ENCODE measurements around the gene MVB12B. TPM values are rescaled to one million over a fixed set of nuclear protein-coding genes. Genes with fewer than 3 reads are reported as not detected.

The MVB12B gene
- total RNA-seq, 1 experiment from 2014 or later: 5.8 TPM

DNA sequence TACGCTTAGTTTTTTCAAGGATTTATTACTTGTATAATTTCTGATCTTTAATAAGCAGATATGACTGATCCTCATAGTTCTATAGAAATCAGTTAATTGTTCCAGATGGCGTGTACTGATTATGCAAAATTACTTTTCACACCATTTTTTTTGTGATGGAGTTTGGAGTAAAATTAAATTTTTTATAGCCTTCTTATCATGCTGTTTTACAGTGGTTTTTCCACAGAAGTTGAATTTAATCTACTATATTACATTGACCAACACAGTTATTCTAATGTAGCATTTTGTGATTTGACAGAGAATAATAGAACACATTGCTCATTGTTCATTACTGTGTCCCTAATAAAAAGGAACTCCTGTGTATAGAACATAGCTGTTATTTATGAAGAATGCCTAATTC lies 111.1 kb downstream of the MVB12B start:
- H2BK15ac ChIP-seq (ENCODE audit: low read depth, low read length): no peak overlapping the region
- no peak overlapping the region for H3K4me2 ChIP-seq (ENCODE audit: insufficient read depth, insufficient read length, low read length)
- H3K23me2 ChIP-seq (ENCODE audit: insufficient read length, low read depth, low read length, poor library complexity, severe bottlenecking): no peaks in the 10 kb centered on the region
- no peaks in the 10 kb centered on the region for H3K27me3 ChIP-seq (ENCODE audit: insufficient read depth, low read length)
- H3K9ac ChIP-seq (ENCODE audit: extremely low read depth, insufficient read length, low read length): no peak overlapping the region
- H4K8ac ChIP-seq (replicated peaks; ENCODE audit: insufficient read length, low read depth, low read length): no peak overlapping the region
- no peak overlapping the region for H3K4ac ChIP-seq (ENCODE audit: low read depth, low read length)
- H2AK5ac ChIP-seq (ENCODE audit: insufficient read length, low read length): no peak overlapping the region
- WGBS (ENCODE audit: extremely low coverage, insufficient read length, low lambda C conversion rate): no CpG with 5 or more reads among the region's 2 CpGs
- H4K91ac ChIP-seq (ENCODE audit: insufficient read length, low read depth, low read length): no peak overlapping the region
- H2BK12ac ChIP-seq (ENCODE audit: insufficient read length, low read depth, low read length): no peak overlapping the region
- H2BK20ac ChIP-seq (ENCODE audit: low read depth, low read length, poor library complexity, severe bottlenecking): no peak overlapping the region
- H3K79me1 ChIP-seq (ENCODE audit: insufficient read depth, low read depth, low read length, poor library complexity, severe bottlenecking): no peaks in the 10 kb centered on the region
- no peak overlapping the region for H2BK5ac ChIP-seq (ENCODE audit: insufficient read length, low read length)
- no peak overlapping the region for H3K56ac ChIP-seq (ENCODE audit: insufficient read length, low read depth, low read length)
- no peak overlapping the region for H3K4me3 Mint-ChIP-seq
- H3K18ac ChIP-seq (ENCODE audit: insufficient read length, low read depth, low read length): no peak overlapping the region
- no peak overlapping the region for H3K23ac ChIP-seq (ENCODE audit: insufficient read length, low read depth, low read length)
- H4K20me1 ChIP-seq (ENCODE audit: control insufficient read depth, insufficient read depth, insufficient read length): no peaks in the 10 kb centered on the region
- TF ChIP-seq, protein P1, sequence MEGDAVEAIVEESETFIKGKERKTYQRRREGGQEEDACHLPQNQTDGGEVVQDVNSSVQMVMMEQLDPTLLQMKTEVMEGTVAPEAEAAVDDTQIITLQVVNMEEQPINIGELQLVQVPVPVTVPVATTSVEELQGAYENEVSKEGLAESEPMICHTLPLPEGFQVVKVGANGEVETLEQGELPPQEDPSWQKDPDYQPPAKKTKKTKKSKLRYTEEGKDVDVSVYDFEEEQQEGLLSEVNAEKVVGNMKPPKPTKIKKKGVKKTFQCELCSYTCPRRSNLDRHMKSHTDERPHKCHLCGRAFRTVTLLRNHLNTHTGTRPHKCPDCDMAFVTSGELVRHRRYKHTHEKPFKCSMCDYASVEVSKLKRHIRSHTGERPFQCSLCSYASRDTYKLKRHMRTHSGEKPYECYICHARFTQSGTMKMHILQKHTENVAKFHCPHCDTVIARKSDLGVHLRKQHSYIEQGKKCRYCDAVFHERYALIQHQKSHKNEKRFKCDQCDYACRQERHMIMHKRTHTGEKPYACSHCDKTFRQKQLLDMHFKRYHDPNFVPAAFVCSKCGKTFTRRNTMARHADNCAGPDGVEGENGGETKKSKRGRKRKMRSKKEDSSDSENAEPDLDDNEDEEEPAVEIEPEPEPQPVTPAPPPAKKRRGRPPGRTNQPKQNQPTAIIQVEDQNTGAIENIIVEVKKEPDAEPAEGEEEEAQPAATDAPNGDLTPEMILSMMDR (conservative IDR thresholded peaks at IDR 0.05): no peak
- H2AFZ ChIP-seq (ENCODE audit: low read length): no peak overlapping the region
- H3K36me3 Mint-ChIP-seq (ENCODE audit: insufficient read depth in 1 of 3, low read depth in 3 of 3): no peaks in the 10 kb centered on the region
- no peaks in the 10 kb centered on the region for H3K9me3 Mint-ChIP-seq
- no peak overlapping the region for H3K27ac ChIP-seq (ENCODE audit: insufficient read length, low read depth, low read length)
- DNase-seq: no peak
- no peak overlapping the region for H2BK120ac ChIP-seq (ENCODE audit: low read depth, low read length, poor library complexity, severe bottlenecking)
- no peaks in the 10 kb centered on the region for H3K27me3 Mint-ChIP-seq (ENCODE audit: low read depth)
- no peak overlapping the region for H4K5ac ChIP-seq (ENCODE audit: insufficient read length, low read depth, low read length)
- H3K4me1 Mint-ChIP-seq: peaks cover 11 to 23% of the 10 kb centered on the region in 2 experiments
- no peak overlapping the region for H3T11ph ChIP-seq (ENCODE audit: low read length)
- H3K9me3 ChIP-seq (ENCODE audit: control insufficient read depth, low read depth, low read length): no peaks in the 10 kb centered on the region
- H3K79me2 ChIP-seq (ENCODE audit: insufficient read depth, low read length): no peaks in the 10 kb centered on the region
- no peak overlapping the region for H3K14ac ChIP-seq (ENCODE audit: insufficient read depth, low read length)
- no peaks in the 10 kb centered on the region for H3K4me1 ChIP-seq (ENCODE audit: insufficient read depth, low read length)
- no peak overlapping the region for H3K27ac Mint-ChIP-seq
